GM18502 (cell line): ENCODE measurements around the gene UBA5.
A peak's percentile ranks its signal among the peaks of the same experiment; 100 is the strongest.

Source experiments
- ATAC-seq: cut with Tn5 transposase; IDR thresholded peaks from one replicate; pipeline ENCODE4 v1.9.1; 2021; ENCODE audit warnings: mild to moderate bottlenecking; ENCODE audit not compliant: unreplicated experiment, poor library complexity

UBA5 gene

DNA sequence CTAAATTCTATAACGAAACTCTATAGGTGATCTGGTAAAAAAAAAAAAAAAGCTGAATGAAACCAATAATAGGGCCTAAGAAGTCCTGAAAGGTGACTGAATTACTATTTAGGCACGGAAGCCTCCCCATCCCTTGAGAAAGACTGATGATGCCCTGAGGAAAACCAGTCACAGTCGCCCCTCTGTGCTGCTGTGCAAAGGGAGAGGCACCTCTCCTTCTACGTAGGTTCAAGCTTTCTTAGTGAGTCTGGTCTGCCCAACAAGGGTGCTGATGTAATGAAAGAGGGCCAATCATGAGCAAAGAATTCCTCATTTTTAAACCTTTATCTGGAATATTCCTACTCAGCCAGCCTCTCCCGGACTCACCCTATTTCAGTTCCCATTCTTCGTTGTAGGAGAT lies 50.2 kb downstream of the UBA5 start:
- no peak for ATAC-seq

DNA sequence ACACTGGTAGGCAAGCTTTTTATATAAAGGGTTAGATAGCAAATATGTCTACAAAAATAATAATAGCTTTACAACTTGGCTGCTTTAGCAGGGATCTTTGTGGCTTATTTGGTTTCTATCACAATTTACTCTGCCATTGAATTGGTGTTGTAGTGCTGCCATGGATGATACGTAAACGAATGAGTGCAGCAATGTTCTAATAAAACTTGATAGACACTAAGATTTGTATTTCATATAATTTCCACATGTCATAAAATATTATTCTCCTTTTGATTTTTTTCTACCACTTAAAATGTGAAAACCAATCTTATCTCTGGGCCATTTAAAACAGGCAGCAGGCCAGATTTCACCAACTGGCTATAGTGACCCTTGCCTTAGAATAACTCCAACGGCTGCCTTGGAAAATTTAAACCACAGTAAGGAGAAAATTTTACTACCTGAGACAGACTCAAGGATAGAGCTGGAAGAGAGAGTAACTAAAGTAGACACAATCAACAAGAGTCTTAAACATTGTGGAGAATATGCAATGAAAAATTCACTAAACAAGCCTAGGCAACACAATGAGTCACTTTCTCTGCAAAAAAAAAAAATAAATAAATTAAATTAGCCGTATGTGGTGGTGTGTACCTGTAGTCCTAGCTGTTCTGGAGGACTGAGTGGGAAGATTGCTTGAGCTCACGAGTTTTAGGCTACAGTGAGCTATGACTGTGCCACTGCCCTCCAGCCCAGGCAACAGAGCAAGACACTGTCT lies 54.0 kb downstream of the UBA5 start:
- ATAC-seq, result no peak

DNA sequence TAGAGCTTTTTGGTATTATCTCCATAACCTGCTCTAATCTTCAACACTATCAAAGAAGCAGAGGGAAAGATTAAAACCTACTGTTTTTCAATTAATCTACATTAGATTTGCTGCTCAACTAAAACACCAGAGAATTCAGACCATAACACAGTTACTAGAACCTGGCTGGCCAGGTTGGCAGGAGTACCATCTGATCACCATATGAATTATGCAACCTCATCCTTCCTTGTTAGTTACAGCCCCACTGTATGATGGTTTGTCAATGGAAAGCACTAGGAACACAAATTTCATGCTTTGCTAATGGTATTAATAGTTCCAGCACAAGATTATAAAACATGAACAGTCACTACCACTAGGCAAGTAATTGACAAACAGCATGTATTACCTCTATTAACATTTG lies 56.2 kb downstream of the UBA5 start:
- no peak for ATAC-seq

DNA sequence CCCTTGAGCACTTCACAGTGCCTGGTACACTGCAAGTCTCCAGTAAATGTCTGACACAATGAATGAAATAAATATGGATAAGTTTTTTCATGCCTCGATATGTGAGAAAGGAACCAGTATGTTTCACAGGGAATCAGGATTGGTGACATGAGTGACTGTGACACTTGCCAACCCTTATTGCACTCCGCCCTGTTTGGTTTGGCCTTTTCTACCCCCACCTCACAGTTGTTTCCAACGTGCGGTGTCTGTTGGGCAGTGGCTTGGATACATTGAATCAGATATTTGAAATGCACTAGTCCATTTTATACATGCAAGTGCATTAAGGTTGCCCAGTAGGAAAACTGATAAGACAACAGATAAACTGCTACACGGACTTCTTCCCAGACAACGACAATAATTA lies 60.1 kb downstream of the UBA5 start:
- no peak for ATAC-seq

DNA sequence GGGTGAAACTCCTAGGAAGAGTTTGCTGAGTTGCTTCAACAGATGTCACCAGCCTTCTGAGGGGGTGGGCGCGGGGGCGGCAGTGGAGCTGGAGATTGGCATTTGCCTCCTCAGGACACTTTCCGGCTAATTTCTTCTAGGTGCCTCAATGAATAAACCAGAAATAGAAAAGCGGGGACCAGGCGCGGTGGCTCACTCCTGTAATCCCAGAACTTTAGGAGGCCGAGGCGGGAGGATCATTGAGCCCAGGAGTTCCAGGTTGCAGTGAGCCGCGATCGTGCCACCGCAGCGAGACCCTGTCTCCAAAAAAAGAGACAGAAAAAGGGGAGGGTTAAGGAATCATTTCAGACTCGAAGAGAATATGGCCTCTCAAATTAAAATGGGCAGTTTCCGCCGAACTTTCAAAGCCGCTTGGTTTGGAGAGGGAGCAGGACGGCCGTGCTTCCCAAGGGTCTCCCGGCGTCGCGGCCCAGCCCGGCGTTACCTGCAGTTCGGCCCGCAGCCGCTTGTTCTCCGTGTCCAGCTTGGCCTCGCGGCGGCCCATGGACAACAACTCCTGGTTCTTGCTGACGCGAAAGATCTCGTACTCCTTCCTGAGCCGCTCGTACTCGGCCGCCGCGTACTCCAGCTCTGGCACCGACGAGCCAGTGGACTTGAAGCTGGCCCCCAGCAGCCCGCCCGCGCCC lies 61.5 kb downstream of the UBA5 start:
- ATAC-seq, result peak; percentile 32

- ATAC-seq, result peak; percentile 77
These were observed 62.3 kb downstream of the UBA5 start, which contains the start of gene NPHP3 for GRCh38 chr3:132722165-132723023. TSS of gene NPHP3 (minus strand) at chr3:132722409. CDS start at chr3:132722355, 54 bp downstream.

DNA sequence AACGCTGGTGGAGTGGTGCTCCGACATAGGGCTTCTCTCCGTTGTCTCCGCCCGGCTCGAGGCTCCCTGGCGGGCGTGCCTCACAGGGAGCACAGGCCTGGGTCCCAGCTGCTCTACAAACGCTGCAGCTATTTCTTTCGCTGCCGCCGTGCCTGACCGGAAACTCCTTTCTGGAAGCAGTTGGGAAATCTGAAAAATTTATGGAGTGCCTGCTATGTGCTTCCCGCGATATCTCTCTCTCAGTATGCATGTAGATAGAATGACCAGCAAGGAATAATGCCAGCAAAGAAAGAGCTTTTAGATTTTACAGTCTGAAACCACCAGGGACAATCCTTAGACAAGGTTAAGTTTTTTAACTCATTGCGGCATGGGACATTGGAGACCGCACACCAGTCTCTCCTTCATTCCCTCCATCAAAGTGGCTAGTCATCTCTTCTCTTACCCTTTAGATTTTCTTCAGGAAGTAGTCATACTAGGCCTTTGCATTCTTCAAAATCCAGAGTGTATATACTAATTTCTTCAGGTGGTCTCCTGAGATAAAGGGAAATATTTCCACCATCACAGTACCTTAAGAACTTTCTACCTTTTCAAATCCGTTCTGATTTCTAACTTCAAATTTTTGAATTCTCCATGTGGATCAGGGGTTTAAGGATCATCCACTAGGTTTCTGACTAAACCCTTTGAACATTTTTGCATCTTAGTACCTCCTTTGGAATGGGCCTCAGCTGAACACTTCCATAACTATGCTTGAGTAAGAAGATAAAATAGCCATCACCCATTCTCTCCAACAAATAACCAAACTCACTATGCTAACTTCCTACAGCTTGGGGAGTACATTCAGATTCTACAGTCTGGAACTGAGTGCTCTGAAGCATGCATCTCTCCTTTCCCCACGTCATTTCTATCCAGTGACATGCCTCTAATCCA lies 63.2 kb downstream of the UBA5 start:
- ATAC-seq, result peak; percentile 8

DNA sequence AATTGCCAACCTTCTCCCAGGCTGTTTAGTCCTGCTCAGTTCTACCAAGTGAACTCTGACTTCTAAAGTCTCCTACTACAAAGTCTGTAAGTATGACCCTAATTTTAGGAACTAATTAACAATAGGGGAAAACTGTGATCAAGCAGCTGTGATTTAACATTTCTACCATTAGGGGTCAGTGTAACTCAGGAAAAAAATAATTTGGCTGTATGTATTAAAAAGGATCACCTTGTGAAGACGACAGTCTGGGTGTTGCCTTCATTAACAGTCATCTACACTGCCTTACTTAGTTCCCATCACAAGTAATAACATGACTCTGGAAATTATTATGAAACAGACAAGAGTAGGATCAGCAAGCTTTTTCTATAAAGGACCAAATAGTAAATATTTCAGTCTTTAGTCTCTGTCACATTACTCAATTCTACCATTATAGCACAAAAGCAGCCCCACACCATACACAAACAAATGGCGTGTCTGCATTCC lies 66.3 kb downstream of the UBA5 start:
- ATAC-seq, result no peak
